Left lobe of liver (tissue), 2 donors: Measurements from ENCODE around the gene MTHFD2L. TPM values are rescaled to one million over a fixed set of nuclear protein-coding genes. Genes with fewer than 3 reads are reported as not detected.
"Not testable (repeated sequence)": the region's sequence is repeated elsewhere in the genome, so short reads cannot be mapped to it uniquely, and the experiment has no call there.

Experiments
- ATAC-seq: fragments of 200-7000 bp; cut with Tn5 transposase; one replicate; pipeline ENCODE4 v1.9.1; 2020; ENCODE audit warnings: mild to moderate bottlenecking, moderate library complexity
- DNase-seq: peaks from one replicate; pipeline ENCODE4 v3.0.0-alpha.2; 2020; ENCODE audit warnings: low spot score
- total RNA-seq: library from RNA; stranded (reverse); gene quantifications from one replicate; pipeline ENCODE4 v1.2.1, GENCODE V29; 2021
- donor health status: DM: no; HTN: no; CAD: no; lungs with moderate emphysema.
- donor health status: DM: no; HTN: yes; CAD: no.

Gene MTHFD2L
- total RNA-seq, 1 donor from 2014 or later: 21.0 TPM

- ATAC-seq: no peak
- no peak for DNase-seq
Observed at GRCh38 chr4:74329307-74329706, 171.4 kb downstream of the MTHFD2L start.

- DNase-seq (no peak), ATAC-seq (no peak)
Observed at GRCh38 chr4:74330295-74330750, 172.4 kb downstream of the MTHFD2L start.

- ATAC-seq: no peak
- DNase-seq: no peak
Observed at GRCh38 chr4:74331252-74331651, 173.3 kb downstream of the MTHFD2L start.

- DNase-seq: no peak
- ATAC-seq: no peak
Observed at GRCh38 chr4:74331944-74332343, 174.0 kb downstream of the MTHFD2L start.

- ATAC-seq: no peak
- DNase-seq: no peak
Observed at GRCh38 chr4:74334636-74335035, 176.7 kb downstream of the MTHFD2L start.

GRCh38 chr4:74335341-74336021 is 177.6 kb downstream of the MTHFD2L start:
- ATAC-seq: no peak
- DNase-seq: no peak

GRCh38 chr4:74338792-74339333 is 180.9 kb downstream of the MTHFD2L start:
- ATAC-seq (no peak), DNase-seq (no peak)

- DNase-seq (no peak), ATAC-seq (no peak)
Observed at GRCh38 chr4:74339501-74339900, 181.6 kb downstream of the MTHFD2L start.

GRCh38 chr4:74340421-74340820 is 182.5 kb downstream of the MTHFD2L start:
- not testable (repeated sequence) for DNase-seq, ATAC-seq

GRCh38 chr4:74344031-74344430 is 186.1 kb downstream of the MTHFD2L start:
- no peak for ATAC-seq
- no peak for DNase-seq

Other genes starting within 250 kb of the MTHFD2L start
- gene PF4, start 176.1 kb upstream of the MTHFD2L start, total RNA-seq: 1.3 TPM
- gene PPBP, start 169.9 kb upstream of the MTHFD2L start, total RNA-seq: 1.4 TPM
- not detected for gene CXCL5, start 159.4 kb upstream of the MTHFD2L start, total RNA-seq
- not detected for gene CXCL3, start 119.4 kb upstream of the MTHFD2L start, total RNA-seq
- 50.5 TPM for gene CXCL2, start 58.9 kb upstream of the MTHFD2L start, total RNA-seq
- not detected for gene EPGN, start 150.4 kb downstream of the MTHFD2L start, total RNA-seq
- gene EREG, start 207.0 kb downstream of the MTHFD2L start, total RNA-seq: 0.18 TPM